BJ (cell line): ENCODE results near the gene SLITRK2. TPM values are rescaled to one million over a fixed set of nuclear protein-coding genes. Genes with fewer than 3 reads are reported as not detected.

Experiments
- CTCF ChIA-PET: fragments of 350-600 bp; formaldehyde crosslinking; extraction: SDS; loops from one replicate; lab custom pipeline; 2021; ENCODE audit warnings: antibody characterized with exemption, inconsistent platforms; lab: Yijun Ruan, JAX
- POLR2A ChIA-PET: fragments of 300-600 bp; sonication (Branson Sonifier 250); formaldehyde crosslinking; extraction: SDS; loops from one replicate; lab custom pipeline; 2021; ENCODE audit warnings: antibody characterized with exemption; lab: Charles Lee
- DNase-seq: peaks from one replicate; pipeline ENCODE4 v3.0.0-alpha.2; 2011; ENCODE audit warnings: low read depth
- H3K27me3 ChIP-seq: 2 replicates; pipeline ENCODE4 v1.6.0; 2011; ENCODE audit warnings: low read length; ENCODE audit not compliant: control insufficient read depth, insufficient read depth
- H3K36me3 ChIP-seq: 2 replicates; pipeline ENCODE4 v1.5.1; 2011; ENCODE audit warnings: low read length; ENCODE audit not compliant: control insufficient read depth, insufficient read depth
- H3K4me3 ChIP-seq: 2 replicates; pipeline ENCODE4 v1.5.1; 2011; ENCODE audit warnings: low read depth, mild to moderate bottlenecking, control low read depth, low read length
- CTCF ChIP-seq: IDR thresholded peaks from 2 replicates; pipeline ENCODE4 v1.5.1; 2011; ENCODE audit warnings: low read depth, mild to moderate bottlenecking, control low read depth, inconsistent platforms, low read length, moderate library complexity; ENCODE audit not compliant: insufficient read depth
- polyA plus RNA-seq: library from polyadenylated mRNA; depleted of rRNA; stranded (reverse); fragments of >200 nt; gene quantifications from 2 replicates; pipeline ENCODE4 v1.2.3, GENCODE V29; 2011

SLITRK2 gene
- polyA plus RNA-seq, 1 experiment = not detected

- H3K4me3 ChIP-seq = no peak overlapping the region
- CTCF ChIA-PET = no interaction called here
- no peak for TF ChIP-seq CTCF
- POLR2A ChIA-PET = no interaction called here
- H3K36me3 ChIP-seq = no peaks in the 10 kb centered on the region
- H3K27me3 ChIP-seq = no peaks in the 10 kb centered on the region
- DNase-seq = no peak
Measured at GRCh38 chrX:145813081-145813480, 4.5 kb upstream of the SLITRK2 start.

- Histone ChIP-seq H3K27me3 (no peaks in the 10 kb centered on the region), H3K4me3 (no peak overlapping the region), H3K36me3 (no peaks in the 10 kb centered on the region)
- TF ChIP-seq CTCF = no peak
- ChIA-PET POLR2A (no interaction called here), CTCF (no interaction called here)
- DNase-seq = no peak
Measured at GRCh38 chrX:145816601-145817315, 871 bp upstream of the SLITRK2 start.

- TF ChIP-seq CTCF = no peak
- Histone ChIP-seq H3K36me3 (no peaks in the 10 kb centered on the region), H3K4me3 (no peak overlapping the region), H3K27me3 (no peaks in the 10 kb centered on the region)
- no peak for DNase-seq
- CTCF ChIA-PET = no interaction called here
- POLR2A ChIA-PET = no interaction called here
Measured at GRCh38 chrX:145818186-145819113, 821 bp downstream of the SLITRK2 start.

- POLR2A ChIA-PET = no interaction called here
- TF ChIP-seq CTCF = no peak
- Histone ChIP-seq H3K36me3 (no peaks in the 10 kb centered on the region), H3K4me3 (no peak overlapping the region), H3K27me3 (no peaks in the 10 kb centered on the region)
- DNase-seq = no peak
- CTCF ChIA-PET = no interaction called here
Measured at GRCh38 chrX:145820825-145821224, 3.2 kb downstream of the SLITRK2 start.

- DNase-seq = no peak
- Histone ChIP-seq H3K4me3 (no peak overlapping the region), H3K27me3 (no peaks in the 10 kb centered on the region), H3K36me3 (no peaks in the 10 kb centered on the region)
- TF ChIP-seq CTCF = no peak
- POLR2A ChIA-PET = no interaction called here
- CTCF ChIA-PET = no interaction called here
Measured at GRCh38 chrX:145821291-145821897, 3.8 kb downstream of the SLITRK2 start.
